ENCODE measurements around the gene FGF22. TPM values are rescaled to one million over a fixed set of nuclear protein-coding genes. Genes with fewer than 3 reads are reported as not detected.
A peak's percentile ranks its signal among the peaks of the same experiment; 100 is the strongest.

The FGF22 gene
- polyA plus RNA-seq, 3 donors, result not detected

- Histone ChIP-seq H3K9ac (ENCODE audit: insufficient read depth, low read length, poor library complexity, severe bottlenecking) (peak overlapping the region; percentile 86), H3K4me1 (ENCODE audit: control insufficient read depth in 1 of 2, insufficient read depth in 2 of 2, low read length in 2 of 2) (peaks cover 42 to 52% of the 10 kb centered on the region in 2 donors), H3K79me2 (ENCODE audit: insufficient read depth, low read length) (peaks cover 10% of the 10 kb centered on the region), H4K20me1 (ENCODE audit: insufficient read depth, low read length) (no peaks in the 10 kb centered on the region), H2AFZ (ENCODE audit: insufficient read depth, low read depth, low read length, poor library complexity, severe bottlenecking) (peak overlapping the region; percentile 61), H3K4me2 (replicated peaks; ENCODE audit: extremely low read depth, low read length, poor library complexity, severe bottlenecking) (peak overlapping the region; percentile 88), H3K4me3 (replicated peaks in 1 of 3; ENCODE audit: low read depth in 2 of 3, low read length in 3 of 3) (peak overlapping the region; percentile 45 to 76 (median 50)), H3K27ac (ENCODE audit: low read depth in 1 of 2, low read length in 2 of 2) (peak overlapping the region; percentile 32 to 96), H3K9me3 (replicated peaks in 1 of 2; ENCODE audit: control insufficient read depth in 1 of 2, insufficient read depth in 1 of 2, low read length in 2 of 2) (no peaks in the 10 kb centered on the region), H3K36me3 (replicated peaks in 1 of 2; ENCODE audit: control insufficient read depth in 1 of 2, insufficient read depth in 2 of 2, low read length in 2 of 2) (no peaks in the 10 kb centered on the region), H3K27me3 (ENCODE audit: control insufficient read depth in 2 of 2, insufficient read depth in 2 of 2, low read length in 2 of 2) (peaks cover 0 to 28% of the 10 kb centered on the region in 2 donors)
- DNase-seq, result peak; percentile 42 to 76 (median 65)
- H3K27me3 Mint-ChIP-seq (ENCODE audit: low read depth in 3 of 3), result peaks cover 13 to 40% (median 29%) of the 10 kb centered on the region in 3 donors
- 3% methylated on average over 39 of the region's 69 CpGs for WGBS (ENCODE audit: insufficient coverage)
- H3K4me1 Mint-ChIP-seq, result peaks cover 42% of the 10 kb centered on the region
- TF ChIP-seq CTCF (IDR thresholded peaks at IDR 0.05), result no peak
- intact Hi-C loops (cut with micrococcal nuclease), result loop anchor here (1.0 to 2.0 kb wide), 3 partner anchors 14 to 25 kb away; partner anchors contain the start of gene RNF126 (in 1 of the 2)
- peak overlapping the region in 5 of 7 donors; percentile 56 to 90 (median 75) for H3K27ac Mint-ChIP-seq
- peak overlapping the region; percentile 73 to 78 for H3K4me3 Mint-ChIP-seq
- peaks cover 0 to 4% of the 10 kb centered on the region in 2 donors for H3K36me3 Mint-ChIP-seq
- peaks cover 0 to 3% (median 2%) of the 10 kb centered on the region in 7 donors for H3K9me3 Mint-ChIP-seq
Observed at GRCh38 chr19:679418-680286, 40.0 kb downstream of the FGF22 start.

GRCh38 chr19:680287-681028 lies 40.8 kb downstream of the FGF22 start:
- H3K79me2 ChIP-seq (ENCODE audit: insufficient read depth, low read length), result peaks cover 10% of the 10 kb centered on the region
- no peaks in the 10 kb centered on the region for H4K20me1 ChIP-seq (ENCODE audit: insufficient read depth, low read length)
- H3K4me1 ChIP-seq (ENCODE audit: control insufficient read depth in 1 of 2, insufficient read depth in 2 of 2, low read length in 2 of 2), result peaks cover 39 to 48% of the 10 kb centered on the region in 2 donors
- peaks cover 37% of the 10 kb centered on the region for H3K4me1 Mint-ChIP-seq
- H3K27ac Mint-ChIP-seq, result peak overlapping the region; percentile 98 to 100 (median 100)
- peak overlapping the region; percentile 45 to 76 (median 53) for H3K4me3 ChIP-seq (replicated peaks in 1 of 3; ENCODE audit: low read depth in 2 of 3, low read length in 3 of 3)
- H3K9me3 ChIP-seq (replicated peaks in 1 of 2; ENCODE audit: control insufficient read depth in 1 of 2, insufficient read depth in 1 of 2, low read length in 2 of 2), result no peaks in the 10 kb centered on the region
- H3K36me3 Mint-ChIP-seq, result peaks cover 0 to 4% of the 10 kb centered on the region in 2 donors
- H3K36me3 ChIP-seq (replicated peaks in 1 of 2; ENCODE audit: control insufficient read depth in 1 of 2, insufficient read depth in 2 of 2, low read length in 2 of 2), result no peaks in the 10 kb centered on the region
- H3K27me3 Mint-ChIP-seq (ENCODE audit: low read depth in 3 of 3), result peaks cover 5 to 32% (median 22%) of the 10 kb centered on the region in 3 donors
- peaks cover 0 to 3% (median 2%) of the 10 kb centered on the region in 7 donors for H3K9me3 Mint-ChIP-seq
- H3K27ac ChIP-seq (ENCODE audit: low read depth in 1 of 2, low read length in 2 of 2), result peak overlapping the region; percentile 91 to 96
- WGBS (ENCODE audit: insufficient coverage), result under 1% methylated on average over 68 of the region's 70 CpGs
- peaks cover 0 to 20% of the 10 kb centered on the region in 2 donors for H3K27me3 ChIP-seq (ENCODE audit: control insufficient read depth in 2 of 2, insufficient read depth in 2 of 2, low read length in 2 of 2)
- H3K9ac ChIP-seq (ENCODE audit: insufficient read depth, low read length, poor library complexity, severe bottlenecking), result peak overlapping the region; percentile 86
- peak; percentile 97 to 99 (median 99) for DNase-seq
- intact Hi-C loops (cut with micrococcal nuclease), result loop anchor here (1.0 to 2.0 kb wide), 3 partner anchors 18 to 24 kb away; partner anchors contain the start of gene RNF126 (in 1 of the 2)
- TF ChIP-seq CTCF (IDR thresholded peaks at IDR 0.05), result peak; percentile 44
- H3K4me2 ChIP-seq (replicated peaks; ENCODE audit: extremely low read depth, low read length, poor library complexity, severe bottlenecking), result peak overlapping the region; percentile 88
- H2AFZ ChIP-seq (ENCODE audit: insufficient read depth, low read depth, low read length, poor library complexity, severe bottlenecking), result peak overlapping the region; percentile 61
- peak overlapping the region; percentile 90 to 97 for H3K4me3 Mint-ChIP-seq

Data from CD14-positive monocyte (primary cell).